RPMI8226 (cell line): ENCODE measurements around the gene GRXCR2.

Source experiments
- DNase-seq: peaks from one replicate; pipeline ENCODE4 v3.0.0-alpha.2; 2015

The GRXCR2 gene

GRCh38 chr5:145834554-145834916 is 38.3 kb downstream of the GRXCR2 start:
- DNase-seq = no peak

GRCh38 chr5:145833631-145834200 is 39.1 kb downstream of the GRXCR2 start:
- DNase-seq = no peak

- DNase-seq = no peak
Observed at GRCh38 chr5:145830594-145830993, 42.2 kb downstream of the GRXCR2 start.

- DNase-seq = no peak
Observed at GRCh38 chr5:145829708-145830361, 43.0 kb downstream of the GRXCR2 start.

- DNase-seq = no peak
Observed at GRCh38 chr5:145826895-145827674, 45.7 kb downstream of the GRXCR2 start.

- peak; percentile 55 for DNase-seq
Observed at GRCh38 chr5:145825751-145826180, 47.0 kb downstream of the GRXCR2 start.

GRCh38 chr5:145824040-145824439 is 48.8 kb downstream of the GRXCR2 start:
- DNase-seq = no peak

- DNase-seq = no peak
Observed at GRCh38 chr5:145818604-145819003, 54.2 kb downstream of the GRXCR2 start.

GRCh38 chr5:145812877-145813276 is 59.9 kb downstream of the GRXCR2 start:
- DNase-seq = no peak

- no peak for DNase-seq
Observed at GRCh38 chr5:145811834-145812625, 60.8 kb downstream of the GRXCR2 start.
